ENCODE data around the gene C2CD5. TPM values are rescaled to one million over a fixed set of nuclear protein-coding genes. Genes with fewer than 3 reads are reported as not detected.

Gene C2CD5
- total RNA-seq, 1 donor from 2014 or later = 50.2 TPM

- no peaks in the 10 kb centered on the region for H3K4me1 ChIP-seq
- intact Hi-C loops (cut with DNase I) = no loop called here
- ATAC-seq (no peak), DNase-seq (no peak)
- peaks cover 43% of the 10 kb centered on the region for H3K36me3 ChIP-seq
- H3K9me3 ChIP-seq = no peaks in the 10 kb centered on the region
- no peak overlapping the region for H3K27ac ChIP-seq
- TF ChIP-seq, protein P1, sequence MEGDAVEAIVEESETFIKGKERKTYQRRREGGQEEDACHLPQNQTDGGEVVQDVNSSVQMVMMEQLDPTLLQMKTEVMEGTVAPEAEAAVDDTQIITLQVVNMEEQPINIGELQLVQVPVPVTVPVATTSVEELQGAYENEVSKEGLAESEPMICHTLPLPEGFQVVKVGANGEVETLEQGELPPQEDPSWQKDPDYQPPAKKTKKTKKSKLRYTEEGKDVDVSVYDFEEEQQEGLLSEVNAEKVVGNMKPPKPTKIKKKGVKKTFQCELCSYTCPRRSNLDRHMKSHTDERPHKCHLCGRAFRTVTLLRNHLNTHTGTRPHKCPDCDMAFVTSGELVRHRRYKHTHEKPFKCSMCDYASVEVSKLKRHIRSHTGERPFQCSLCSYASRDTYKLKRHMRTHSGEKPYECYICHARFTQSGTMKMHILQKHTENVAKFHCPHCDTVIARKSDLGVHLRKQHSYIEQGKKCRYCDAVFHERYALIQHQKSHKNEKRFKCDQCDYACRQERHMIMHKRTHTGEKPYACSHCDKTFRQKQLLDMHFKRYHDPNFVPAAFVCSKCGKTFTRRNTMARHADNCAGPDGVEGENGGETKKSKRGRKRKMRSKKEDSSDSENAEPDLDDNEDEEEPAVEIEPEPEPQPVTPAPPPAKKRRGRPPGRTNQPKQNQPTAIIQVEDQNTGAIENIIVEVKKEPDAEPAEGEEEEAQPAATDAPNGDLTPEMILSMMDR (IDR thresholded peaks at IDR 0.05) = no peak
- no peaks in the 10 kb centered on the region for H3K27me3 ChIP-seq (ENCODE audit: low read depth)
- no peak overlapping the region for H3K4me3 ChIP-seq
Observed at GRCh38 chr12:22477894-22478287, 66.5 kb downstream of the C2CD5 start.

DNA sequence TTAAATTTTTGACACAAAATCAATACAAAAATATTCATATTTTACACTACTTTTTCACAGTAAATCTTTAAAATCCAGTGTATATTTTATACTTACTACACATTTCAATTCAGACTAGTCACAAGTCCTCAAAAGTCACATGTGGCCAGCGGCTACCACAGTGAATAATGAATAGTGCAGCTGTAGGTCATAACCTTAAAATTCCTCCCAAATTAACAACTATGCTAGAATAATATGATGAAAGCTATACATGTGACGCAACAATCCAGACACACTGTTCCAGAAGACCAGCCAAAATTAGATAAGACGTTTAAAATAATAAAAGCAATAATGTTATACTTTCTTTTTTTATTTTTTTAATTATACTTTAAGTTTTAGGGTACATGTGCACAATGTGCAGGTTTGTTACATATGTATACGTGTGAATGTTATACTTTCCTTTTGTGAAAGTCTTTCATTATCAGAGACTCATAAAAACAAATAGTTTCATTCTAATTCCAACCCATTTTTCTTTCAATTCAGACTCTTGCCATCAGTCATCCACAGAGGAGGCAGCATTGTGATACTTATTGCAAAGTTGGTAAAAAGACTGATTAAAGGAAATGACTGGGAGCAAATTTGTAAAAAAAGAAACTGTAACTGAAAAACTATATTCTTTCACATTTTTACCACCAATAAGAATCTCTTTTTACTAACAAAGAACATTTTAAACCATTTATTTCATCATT, 67.0 kb downstream of the C2CD5 start:
- no peaks in the 10 kb centered on the region for H3K27me3 ChIP-seq (ENCODE audit: low read depth)
- H3K9me3 ChIP-seq = no peaks in the 10 kb centered on the region
- no peaks in the 10 kb centered on the region for H3K4me1 ChIP-seq
- H3K36me3 ChIP-seq = peaks cover 43% of the 10 kb centered on the region
- DNase-seq (no peak), ATAC-seq (no peak)
- TF ChIP-seq, protein P1 (IDR thresholded peaks at IDR 0.05) = no peak
- intact Hi-C loops (cut with DNase I) = no loop called here
- no peak overlapping the region for H3K27ac ChIP-seq
- H3K4me3 ChIP-seq = no peak overlapping the region

DNA sequence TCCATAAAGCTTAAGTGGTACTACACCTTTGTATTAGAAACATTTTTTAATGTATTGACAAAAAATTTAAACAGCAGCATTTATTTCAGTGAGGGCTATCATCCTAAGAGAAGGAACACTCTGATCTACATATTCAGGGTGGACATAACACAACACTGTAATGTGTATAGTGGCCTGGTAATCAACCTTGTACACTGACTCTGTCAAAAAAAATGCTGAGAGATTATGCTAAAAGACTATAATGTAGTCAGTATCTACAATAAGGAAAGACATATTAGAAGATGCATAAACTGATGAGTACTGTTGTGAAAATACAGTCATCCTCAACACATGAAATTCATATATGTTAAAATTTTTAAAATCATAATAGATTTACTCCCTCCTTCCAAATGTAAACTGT, 68.2 kb downstream of the C2CD5 start:
- no peak overlapping the region for H3K27ac ChIP-seq
- no peaks in the 10 kb centered on the region for H3K9me3 ChIP-seq
- intact Hi-C loops (cut with DNase I) = no loop called here
- TF ChIP-seq, protein P1 (IDR thresholded peaks at IDR 0.05) = no peak
- no peaks in the 10 kb centered on the region for H3K27me3 ChIP-seq (ENCODE audit: low read depth)
- no peak overlapping the region for H3K4me3 ChIP-seq
- ATAC-seq = no peak
- peaks cover 40% of the 10 kb centered on the region for H3K36me3 ChIP-seq
- H3K4me1 ChIP-seq = no peaks in the 10 kb centered on the region
- DNase-seq = no peak

DNA sequence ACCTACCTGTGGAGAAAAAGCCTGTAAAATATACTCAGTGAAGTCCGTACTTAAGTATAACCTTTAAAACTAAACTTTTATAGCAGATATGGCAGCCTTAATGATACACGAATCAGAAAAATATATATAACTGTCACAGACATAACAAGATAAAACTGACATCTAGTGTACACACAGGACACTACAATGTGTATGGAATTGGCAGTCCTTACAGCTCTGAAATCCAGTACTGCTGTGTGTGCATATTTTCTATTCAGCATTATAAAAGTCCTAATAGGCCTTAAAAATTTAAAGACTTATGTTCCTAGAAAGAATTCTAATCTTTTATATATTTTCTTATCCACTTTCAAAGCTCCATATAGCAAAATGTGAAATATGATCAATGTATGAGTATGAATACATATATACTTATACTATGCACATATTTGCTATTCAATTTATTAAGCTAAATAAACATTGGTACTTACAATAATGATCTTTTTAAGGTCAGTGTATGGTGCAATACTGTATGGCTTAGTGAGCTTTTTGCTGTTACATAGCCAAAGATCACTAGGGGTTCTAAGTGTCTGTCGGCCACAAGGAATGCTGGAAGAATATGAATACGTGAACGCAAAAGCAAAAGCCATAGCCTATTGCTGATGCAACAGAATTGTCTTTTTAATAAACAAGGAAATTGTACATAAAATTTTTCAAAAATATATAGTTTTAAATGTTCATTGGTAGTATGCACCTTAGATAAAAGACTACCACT, 69.2 kb downstream of the C2CD5 start:
- Histone ChIP-seq H3K4me1 (no peaks in the 10 kb centered on the region), H3K4me3 (no peak overlapping the region), H3K9me3 (no peaks in the 10 kb centered on the region), H3K36me3 (peaks cover 50% of the 10 kb centered on the region), H3K27ac (no peak overlapping the region), H3K27me3 (ENCODE audit: low read depth) (no peaks in the 10 kb centered on the region)
- TF ChIP-seq, protein P1 (IDR thresholded peaks at IDR 0.05) = no peak
- DNase-seq (no peak), ATAC-seq (no peak)
- intact Hi-C loops (cut with DNase I) = no loop called here

DNA sequence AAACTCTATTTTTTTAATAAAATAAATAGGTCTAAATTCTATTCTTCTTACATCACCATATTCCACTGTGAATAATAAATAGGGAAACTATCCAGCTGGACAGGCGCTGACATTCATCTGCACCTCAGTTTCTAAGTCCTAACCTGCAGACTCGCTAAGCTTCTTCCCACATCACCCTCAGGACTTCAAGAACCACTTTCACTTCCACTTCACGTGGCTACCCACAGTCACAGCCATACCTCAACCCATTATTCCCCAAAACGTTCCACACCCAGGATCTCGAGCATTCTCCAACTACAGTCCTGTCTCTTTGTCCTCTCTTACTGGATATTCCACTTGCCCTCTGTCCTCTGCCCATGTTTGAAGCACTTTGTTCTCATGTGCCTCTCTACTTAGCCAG, 71.1 kb downstream of the C2CD5 start:
- Histone ChIP-seq H3K36me3 (peaks cover 67% of the 10 kb centered on the region), H3K4me3 (no peak overlapping the region), H3K27ac (no peak overlapping the region), H3K9me3 (no peaks in the 10 kb centered on the region), H3K4me1 (no peaks in the 10 kb centered on the region), H3K27me3 (ENCODE audit: low read depth) (no peaks in the 10 kb centered on the region)
- DNase-seq (no peak), ATAC-seq (no peak)
- TF ChIP-seq, protein P1 (IDR thresholded peaks at IDR 0.05) = no peak
- intact Hi-C loops (cut with DNase I) = no loop called here

Measured in lower lobe of right lung (tissue), 2 donors.